GM11168 (cell line): ENCODE data around the gene LSR.
"Not testable (repeated sequence)": the region's sequence is repeated elsewhere in the genome, so short reads cannot be mapped to it uniquely, and the experiment has no call there.

Source experiments
- in situ Hi-C: fragments of 300-500 bp; cut with MboI; formaldehyde crosslinking; loops from one replicate; pipeline ENCODE4 v1.12.0; 2022; ENCODE audit warnings: low sequenced_read_pairs; ENCODE audit not compliant: unreplicated experiment

Gene LSR

GRCh38 chr19:35217649-35217990 lies 31.2 kb upstream of the LSR start:
- in situ Hi-C loops = no loop called here

GRCh38 chr19:35219008-35219407 lies 29.8 kb upstream of the LSR start:
- in situ Hi-C loops = no loop called here

- in situ Hi-C loops = no loop called here
Measured at GRCh38 chr19:35220315-35220921, 28.4 kb upstream of the LSR start.

- in situ Hi-C loops = not testable (repeated sequence)
Measured at GRCh38 chr19:35220973-35221590, 27.7 kb upstream of the LSR start.

- in situ Hi-C loops = no loop called here
Measured at GRCh38 chr19:35222373-35223015, 26.3 kb upstream of the LSR start.

GRCh38 chr19:35223084-35223790 lies 25.6 kb upstream of the LSR start:
- in situ Hi-C loops = no loop called here

- in situ Hi-C loops = no loop called here
Measured at GRCh38 chr19:35223862-35224505, 24.8 kb upstream of the LSR start.

GRCh38 chr19:35224681-35225571 lies 23.9 kb upstream of the LSR start:
- in situ Hi-C loops = no loop called here

GRCh38 chr19:35225951-35226350 lies 22.9 kb upstream of the LSR start:
- in situ Hi-C loops = no loop called here

GRCh38 chr19:35226748-35227147 lies 22.1 kb upstream of the LSR start:
- in situ Hi-C loops = no loop called here

- in situ Hi-C loops = no loop called here
Measured at GRCh38 chr19:35228177-35228930, 20.4 kb upstream of the LSR start, which contains the start of gene FAM187B. TSS of gene FAM187B (minus strand) at chr19:35228739. CDS start at chr19:35228680, 59 bp downstream.

GRCh38 chr19:35229601-35230000 lies 19.2 kb upstream of the LSR start:
- in situ Hi-C loops = no loop called here

GRCh38 chr19:35231956-35232645 lies 16.7 kb upstream of the LSR start:
- in situ Hi-C loops = no loop called here

GRCh38 chr19:35232912-35233311 lies 15.9 kb upstream of the LSR start:
- in situ Hi-C loops = no loop called here

- in situ Hi-C loops = no loop called here
Measured at GRCh38 chr19:35236638-35237400, 12.0 kb upstream of the LSR start.

GRCh38 chr19:35239597-35239996 lies 9.2 kb upstream of the LSR start:
- in situ Hi-C loops = not testable (repeated sequence)

- in situ Hi-C loops = no loop called here
Measured at GRCh38 chr19:35240327-35240726, 8.5 kb upstream of the LSR start.

- in situ Hi-C loops = no loop called here
Measured at GRCh38 chr19:35241417-35241816, 7.4 kb upstream of the LSR start.
